ENCODE measurements around the gene REP15.
A peak's percentile ranks its signal among the peaks of the same experiment; 100 is the strongest.

REP15 gene

DNA sequence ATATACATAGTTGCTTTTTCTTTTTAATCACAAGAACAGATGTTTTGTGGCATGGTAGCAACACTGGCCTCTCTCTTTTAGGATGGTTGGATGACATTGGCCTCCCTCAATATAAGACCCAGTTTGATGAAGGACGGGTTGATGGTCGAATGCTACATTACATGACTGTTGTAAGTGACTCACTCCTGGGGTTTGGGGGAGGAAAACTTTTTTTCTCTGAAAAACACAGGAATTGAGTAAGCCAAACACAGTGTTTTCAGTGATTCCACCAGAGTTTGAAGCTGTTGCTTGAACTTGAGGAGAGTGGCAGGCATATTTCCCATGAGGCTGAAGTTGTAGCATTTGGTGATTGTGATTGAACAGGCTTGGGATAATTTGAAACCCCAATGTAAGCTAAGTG lies 13.7 kb upstream of the REP15 start:
- H3K27ac ChIP-seq = no peak overlapping the region
- TF ChIP-seq ZFX (IDR thresholded peaks at IDR 0.05) = no peak

DNA sequence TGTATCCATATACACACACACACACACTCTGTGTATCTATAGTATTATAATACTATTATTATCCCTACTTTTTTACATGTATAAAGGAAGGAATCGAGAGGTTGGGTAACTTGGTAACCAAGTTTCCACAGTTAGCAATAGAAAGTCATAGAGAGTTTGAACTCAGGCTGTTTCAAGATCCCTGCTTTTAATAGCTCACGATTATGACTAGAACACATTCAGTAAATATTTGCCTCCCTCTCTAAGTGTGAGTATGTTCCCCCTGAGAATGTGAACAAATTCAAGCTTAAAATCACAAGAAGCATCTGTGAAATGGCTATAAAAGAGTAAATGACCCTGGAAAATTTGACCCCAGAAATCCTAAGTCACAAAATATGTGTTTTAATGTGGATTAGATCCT lies 11.0 kb upstream of the REP15 start:
- H3K27ac ChIP-seq = no peak overlapping the region
- TF ChIP-seq, protein P1, sequence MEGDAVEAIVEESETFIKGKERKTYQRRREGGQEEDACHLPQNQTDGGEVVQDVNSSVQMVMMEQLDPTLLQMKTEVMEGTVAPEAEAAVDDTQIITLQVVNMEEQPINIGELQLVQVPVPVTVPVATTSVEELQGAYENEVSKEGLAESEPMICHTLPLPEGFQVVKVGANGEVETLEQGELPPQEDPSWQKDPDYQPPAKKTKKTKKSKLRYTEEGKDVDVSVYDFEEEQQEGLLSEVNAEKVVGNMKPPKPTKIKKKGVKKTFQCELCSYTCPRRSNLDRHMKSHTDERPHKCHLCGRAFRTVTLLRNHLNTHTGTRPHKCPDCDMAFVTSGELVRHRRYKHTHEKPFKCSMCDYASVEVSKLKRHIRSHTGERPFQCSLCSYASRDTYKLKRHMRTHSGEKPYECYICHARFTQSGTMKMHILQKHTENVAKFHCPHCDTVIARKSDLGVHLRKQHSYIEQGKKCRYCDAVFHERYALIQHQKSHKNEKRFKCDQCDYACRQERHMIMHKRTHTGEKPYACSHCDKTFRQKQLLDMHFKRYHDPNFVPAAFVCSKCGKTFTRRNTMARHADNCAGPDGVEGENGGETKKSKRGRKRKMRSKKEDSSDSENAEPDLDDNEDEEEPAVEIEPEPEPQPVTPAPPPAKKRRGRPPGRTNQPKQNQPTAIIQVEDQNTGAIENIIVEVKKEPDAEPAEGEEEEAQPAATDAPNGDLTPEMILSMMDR (conservative IDR thresholded peaks at IDR 0.05) = no peak
- no peak for TF ChIP-seq ZFX (IDR thresholded peaks at IDR 0.05)

DNA sequence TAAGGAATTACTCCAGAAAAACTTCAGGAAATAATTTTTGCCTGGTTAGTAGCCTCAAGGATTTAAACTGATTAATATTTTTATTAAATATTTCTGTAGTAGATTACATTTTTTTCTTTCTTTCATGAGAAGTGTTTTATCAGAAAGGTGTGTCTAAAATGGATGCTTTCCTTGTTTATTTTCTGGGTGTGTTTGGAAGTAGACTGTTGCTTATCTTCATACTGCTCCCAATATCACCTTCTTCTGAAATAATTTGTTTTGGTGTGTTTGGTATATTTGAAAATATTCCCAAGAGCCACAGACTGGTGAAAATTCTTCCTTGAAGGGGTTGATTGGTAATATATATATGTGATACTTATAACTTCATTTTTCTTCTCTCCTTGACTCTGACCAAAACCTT lies 10.1 kb upstream of the REP15 start:
- no peak overlapping the region for H3K27ac ChIP-seq
- no peak for TF ChIP-seq ZFX (IDR thresholded peaks at IDR 0.05)
- TF ChIP-seq, protein P1 (conservative IDR thresholded peaks at IDR 0.05) = no peak

DNA sequence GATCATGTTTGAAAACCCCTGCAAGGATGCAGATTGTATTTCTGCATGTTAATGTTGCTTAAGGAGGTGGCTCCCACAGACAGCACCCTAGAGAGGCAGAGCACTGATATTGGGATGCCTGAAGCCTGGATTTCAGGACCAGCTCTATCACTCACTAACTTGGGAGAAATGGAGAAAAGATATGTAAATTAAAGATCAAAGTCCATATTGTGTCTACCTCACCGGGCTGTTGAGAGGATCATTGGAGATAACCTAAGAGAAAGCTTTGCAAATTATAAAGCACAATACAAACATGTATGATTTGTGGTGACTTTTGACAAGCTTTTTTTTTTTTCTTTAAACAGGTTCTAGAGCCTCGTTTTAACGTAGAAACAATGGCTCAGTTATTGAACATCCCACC lies 7.6 kb upstream of the REP15 start:
- H3K27ac ChIP-seq = no peak overlapping the region
- TF ChIP-seq, protein P1 (conservative IDR thresholded peaks at IDR 0.05) = no peak
- no peak for TF ChIP-seq ZFX (IDR thresholded peaks at IDR 0.05)

DNA sequence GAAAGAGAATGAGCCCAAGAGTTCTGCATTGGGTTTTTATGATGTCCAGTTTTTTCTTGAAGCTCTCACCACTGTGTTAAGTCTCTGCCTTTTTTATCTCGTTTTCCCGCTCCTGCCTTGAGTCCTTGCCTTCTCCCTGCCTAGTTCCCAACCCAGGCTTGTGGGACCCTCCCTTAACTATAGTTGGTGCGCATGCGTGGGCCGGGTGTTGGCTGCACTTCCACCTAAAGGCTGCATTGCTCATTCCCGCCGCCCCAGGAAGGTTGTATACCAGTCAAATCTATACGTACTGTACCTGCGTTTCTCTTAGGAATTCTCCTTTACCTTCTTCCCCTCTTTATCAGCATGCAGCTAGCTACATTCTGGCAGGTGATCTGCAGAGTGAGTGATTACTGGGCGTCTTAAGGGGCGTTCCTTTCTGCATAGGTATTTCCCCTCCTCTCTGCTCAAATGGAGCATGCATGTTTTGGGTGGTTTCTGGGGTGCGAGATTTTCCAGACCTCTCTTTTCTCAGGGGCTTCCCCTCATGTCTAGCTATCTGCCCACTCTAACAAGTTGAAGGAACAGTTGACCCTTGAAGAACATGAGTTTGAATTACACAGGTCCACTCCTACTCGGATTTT lies 6.6 kb upstream of the REP15 start:
- TF ChIP-seq ZFX (IDR thresholded peaks at IDR 0.05) = no peak
- TF ChIP-seq, protein P1 (conservative IDR thresholded peaks at IDR 0.05) = no peak
- H3K27ac ChIP-seq = no peak overlapping the region

DNA sequence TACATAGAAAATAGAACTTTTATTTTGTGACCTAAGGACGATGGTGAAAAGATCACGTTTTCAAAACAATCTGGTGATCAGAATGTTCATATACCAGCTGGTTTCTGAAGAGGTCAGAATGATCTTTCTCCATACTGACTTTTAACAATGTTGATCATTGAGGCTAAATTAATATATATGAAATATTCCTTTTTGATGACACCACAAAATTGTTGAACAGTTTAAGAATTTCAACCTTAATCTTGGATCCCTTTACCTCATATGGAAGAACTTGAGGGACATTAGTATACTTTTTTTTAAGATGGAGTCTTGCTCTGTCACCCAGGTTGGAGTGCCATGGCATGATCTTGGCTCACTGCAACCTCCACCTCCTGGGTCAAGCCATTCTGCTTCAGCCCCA lies 2.8 kb upstream of the REP15 start:
- TF ChIP-seq ZFX (IDR thresholded peaks at IDR 0.05) = no peak
- no peak overlapping the region for H3K27ac ChIP-seq

DNA sequence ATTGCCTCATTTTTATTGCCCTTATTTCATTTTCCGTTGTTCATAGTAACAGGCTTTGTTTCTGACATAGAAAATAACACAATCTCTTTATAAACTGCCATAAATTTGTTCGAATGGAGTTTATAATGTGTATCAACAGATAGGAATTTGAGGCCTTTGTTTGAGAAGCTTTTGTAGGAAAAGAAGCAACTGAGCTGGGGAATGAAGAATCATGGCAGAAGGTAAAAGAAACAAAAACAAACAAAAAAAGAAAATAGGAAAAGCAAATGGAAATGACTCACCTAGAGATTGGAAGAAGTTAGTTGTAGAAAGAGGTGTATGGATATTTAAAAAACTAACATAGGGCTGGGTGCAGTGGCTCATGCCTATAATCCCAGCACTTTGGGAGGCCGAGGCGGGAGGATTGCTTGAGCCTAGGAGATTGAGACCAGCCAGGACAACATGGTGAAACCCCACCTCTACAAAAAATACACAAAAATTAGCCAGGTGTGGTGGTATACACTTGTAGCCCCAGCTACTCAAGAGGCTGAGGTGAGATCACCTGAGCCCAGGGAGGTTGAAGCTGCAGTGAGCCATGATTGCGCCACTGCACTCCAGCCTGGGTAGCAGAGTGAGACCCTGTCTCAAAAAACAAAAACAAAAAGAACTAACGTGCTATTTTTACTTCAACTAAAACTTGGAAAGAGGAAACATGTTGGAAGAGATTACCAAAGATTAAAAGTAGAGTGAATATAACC lies 523 bp upstream of the REP15 start:
- TF ChIP-seq, protein P1 (conservative IDR thresholded peaks at IDR 0.05) = no peak
- no peak for TF ChIP-seq ZFX (IDR thresholded peaks at IDR 0.05)
- H3K27ac ChIP-seq = peak overlapping the region; percentile 28; the same call in 1 of the 2 replicates

DNA sequence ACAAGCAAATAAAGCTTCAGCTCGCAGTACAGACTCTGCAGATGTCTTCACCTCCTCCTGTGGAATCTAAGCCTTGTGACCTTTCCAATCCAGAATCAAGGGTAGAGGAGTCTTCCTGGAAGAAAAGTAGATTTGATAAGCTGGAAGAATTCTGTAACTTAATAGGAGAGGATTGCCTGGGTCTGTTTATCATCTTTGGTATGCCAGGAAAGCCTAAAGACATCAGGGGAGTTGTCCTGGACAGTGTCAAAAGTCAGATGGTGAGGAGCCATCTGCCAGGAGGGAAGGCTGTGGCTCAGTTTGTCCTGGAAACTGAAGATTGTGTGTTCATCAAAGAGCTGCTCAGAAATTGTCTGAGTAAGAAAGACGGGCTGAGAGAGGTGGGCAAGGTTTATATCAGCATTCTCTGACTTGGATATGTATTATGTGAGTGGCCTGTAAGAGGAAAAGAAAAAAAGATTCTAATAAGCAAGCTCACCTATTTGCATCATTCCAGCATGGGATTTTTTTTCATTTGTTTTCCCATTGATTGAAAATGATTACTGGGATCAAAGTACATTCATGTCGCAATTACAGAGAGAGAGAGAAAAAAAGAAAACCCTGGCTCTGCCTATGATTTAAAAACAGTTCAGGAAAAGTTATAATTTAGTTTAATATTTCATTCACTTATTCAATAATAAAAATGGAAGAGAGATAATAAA lies 767 bp downstream of the REP15 start:
- TF ChIP-seq, protein P1 (conservative IDR thresholded peaks at IDR 0.05) = no peak
- no peak for TF ChIP-seq ZFX (IDR thresholded peaks at IDR 0.05)

More for the DNA sequence above, 767 bp downstream of the REP15 start:
- H3K27ac ChIP-seq = no peak overlapping the region; the same call in 1 of the 2 replicates
